Measurements from ENCODE around the gene RYR1.

RYR1 gene

DNA sequence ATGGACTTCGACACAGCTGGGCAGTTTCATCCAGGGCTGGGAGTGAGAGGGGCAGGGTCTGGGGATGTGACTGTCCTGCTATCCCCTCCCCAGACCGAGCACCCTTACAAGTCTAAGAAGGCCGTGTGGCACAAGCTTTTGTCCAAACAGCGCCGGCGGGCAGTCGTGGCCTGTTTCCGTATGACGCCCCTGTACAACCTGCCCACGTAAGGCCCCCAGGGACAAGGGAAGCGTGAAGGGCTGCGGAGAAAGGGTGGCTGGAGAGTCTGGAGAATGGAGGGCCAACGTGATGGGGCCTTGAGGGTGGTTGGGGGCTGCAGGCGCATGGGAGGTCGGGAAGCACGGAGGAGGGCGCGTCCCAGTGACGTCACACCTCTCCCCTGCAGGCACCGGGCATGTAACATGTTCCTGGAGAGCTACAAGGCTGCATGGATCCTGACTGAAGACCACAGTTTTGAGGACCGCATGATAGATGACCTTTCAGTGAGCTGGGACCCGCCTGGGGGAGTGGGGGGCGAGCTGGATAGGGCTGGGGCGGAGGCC is 94.8 kb downstream of the RYR1 start:
- TF ChIP-seq, protein P1, sequence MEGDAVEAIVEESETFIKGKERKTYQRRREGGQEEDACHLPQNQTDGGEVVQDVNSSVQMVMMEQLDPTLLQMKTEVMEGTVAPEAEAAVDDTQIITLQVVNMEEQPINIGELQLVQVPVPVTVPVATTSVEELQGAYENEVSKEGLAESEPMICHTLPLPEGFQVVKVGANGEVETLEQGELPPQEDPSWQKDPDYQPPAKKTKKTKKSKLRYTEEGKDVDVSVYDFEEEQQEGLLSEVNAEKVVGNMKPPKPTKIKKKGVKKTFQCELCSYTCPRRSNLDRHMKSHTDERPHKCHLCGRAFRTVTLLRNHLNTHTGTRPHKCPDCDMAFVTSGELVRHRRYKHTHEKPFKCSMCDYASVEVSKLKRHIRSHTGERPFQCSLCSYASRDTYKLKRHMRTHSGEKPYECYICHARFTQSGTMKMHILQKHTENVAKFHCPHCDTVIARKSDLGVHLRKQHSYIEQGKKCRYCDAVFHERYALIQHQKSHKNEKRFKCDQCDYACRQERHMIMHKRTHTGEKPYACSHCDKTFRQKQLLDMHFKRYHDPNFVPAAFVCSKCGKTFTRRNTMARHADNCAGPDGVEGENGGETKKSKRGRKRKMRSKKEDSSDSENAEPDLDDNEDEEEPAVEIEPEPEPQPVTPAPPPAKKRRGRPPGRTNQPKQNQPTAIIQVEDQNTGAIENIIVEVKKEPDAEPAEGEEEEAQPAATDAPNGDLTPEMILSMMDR (conservative IDR thresholded peaks at IDR 0.05; ENCODE audit: low read depth, low read length): no peak
- DNase-seq (ENCODE audit: low read depth): no peak
- H3K4me3 ChIP-seq (ENCODE audit: low read depth, low read length): no peak overlapping the region

DNA sequence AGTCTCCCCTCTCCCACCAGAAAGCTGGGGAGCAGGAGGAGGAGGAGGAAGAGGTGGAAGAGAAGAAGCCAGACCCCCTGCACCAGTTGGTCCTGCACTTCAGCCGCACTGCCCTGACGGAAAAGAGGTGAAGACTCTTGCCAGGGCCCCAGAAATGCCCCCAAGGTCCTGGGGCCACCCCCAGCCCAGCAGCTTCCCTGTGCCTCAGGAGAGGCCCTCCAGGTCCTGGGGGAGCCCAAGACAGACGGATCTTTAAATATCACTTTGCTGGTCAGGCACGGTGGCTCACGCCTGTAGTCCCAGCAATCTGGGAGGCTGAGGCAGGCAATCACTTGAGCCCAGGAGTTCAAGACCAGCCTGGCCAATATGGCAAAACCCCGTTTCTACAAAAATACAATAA is 95.4 kb downstream of the RYR1 start:
- TF ChIP-seq, protein P1 (conservative IDR thresholded peaks at IDR 0.05; ENCODE audit: low read depth, low read length): no peak
- no peak overlapping the region for H3K4me3 ChIP-seq (ENCODE audit: low read depth, low read length)

DNA sequence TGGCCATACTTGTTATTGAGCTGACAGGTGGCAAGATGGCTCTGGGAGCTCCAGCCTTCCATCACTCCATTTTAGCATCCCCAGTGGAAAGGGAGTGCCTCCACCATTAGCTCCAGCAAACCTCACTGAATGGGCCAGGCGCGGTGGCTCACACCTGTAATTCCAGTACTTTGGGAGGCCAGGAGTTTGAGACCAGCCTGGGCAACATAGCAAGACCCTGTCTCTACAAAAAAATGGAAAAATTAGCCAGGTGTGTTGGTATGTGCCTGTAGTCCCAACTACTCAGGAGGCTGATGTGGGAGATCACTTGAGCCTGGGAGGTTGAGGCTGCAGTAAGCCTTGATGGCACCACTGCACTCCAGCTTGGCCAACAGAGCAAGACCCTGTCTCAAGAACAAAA is 98.0 kb downstream of the RYR1 start:
- no peak for DNase-seq (ENCODE audit: low read depth)
- H3K4me3 ChIP-seq (ENCODE audit: low read depth, low read length): no peak overlapping the region
- TF ChIP-seq, protein P1 (conservative IDR thresholded peaks at IDR 0.05; ENCODE audit: low read depth, low read length): no peak

More for the DNA sequence above, 95.4 kb downstream of the RYR1 start:
- DNase-seq (ENCODE audit: low read depth): no peak

DNA sequence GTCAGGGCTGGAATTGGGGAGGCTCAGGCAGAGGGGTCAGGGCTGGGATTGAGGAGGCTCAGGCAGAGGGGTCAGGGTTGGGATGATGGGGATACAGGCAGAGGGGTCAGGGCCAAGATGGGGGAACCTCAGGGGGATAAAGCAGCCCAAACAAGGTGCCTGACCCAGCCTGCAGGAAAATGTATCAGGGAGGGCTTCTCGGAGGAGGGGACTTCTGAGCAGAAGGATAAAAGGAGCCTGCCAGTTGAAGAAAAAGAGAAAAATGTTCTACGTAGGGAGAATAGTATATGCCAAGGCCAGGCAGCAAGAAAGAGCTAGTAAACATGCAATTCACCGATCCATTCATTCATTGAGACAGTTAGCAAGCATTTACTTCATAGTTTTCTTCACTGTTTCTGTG is 99.4 kb downstream of the RYR1 start:
- no peak for DNase-seq (ENCODE audit: low read depth)
- TF ChIP-seq, protein P1 (conservative IDR thresholded peaks at IDR 0.05; ENCODE audit: low read depth, low read length): no peak
- no peak overlapping the region for H3K4me3 ChIP-seq (ENCODE audit: low read depth, low read length)

DNA sequence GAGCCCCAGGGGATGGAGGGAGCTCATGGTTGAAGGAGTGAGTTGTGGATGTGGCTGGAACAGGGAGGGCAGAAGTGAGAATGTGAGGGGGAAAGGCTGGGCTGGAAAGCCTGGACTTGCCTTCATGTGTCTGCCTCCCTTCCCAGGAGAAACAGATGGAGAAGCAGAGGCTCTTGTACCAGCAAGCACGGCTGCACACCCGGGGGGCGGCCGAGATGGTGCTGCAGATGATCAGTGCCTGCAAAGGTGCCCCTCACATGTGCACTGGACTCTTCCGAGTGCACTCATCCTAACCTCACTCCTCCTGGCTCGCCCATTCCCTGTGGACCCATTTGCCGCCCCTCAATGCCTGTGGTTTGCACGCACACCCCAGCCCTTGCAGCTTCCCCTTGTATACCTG is 101.1 kb downstream of the RYR1 start:
- TF ChIP-seq, protein P1 (conservative IDR thresholded peaks at IDR 0.05; ENCODE audit: low read depth, low read length): no peak
- H3K4me3 ChIP-seq (ENCODE audit: low read depth, low read length): no peak overlapping the region
- DNase-seq (ENCODE audit: low read depth): no peak

DNA sequence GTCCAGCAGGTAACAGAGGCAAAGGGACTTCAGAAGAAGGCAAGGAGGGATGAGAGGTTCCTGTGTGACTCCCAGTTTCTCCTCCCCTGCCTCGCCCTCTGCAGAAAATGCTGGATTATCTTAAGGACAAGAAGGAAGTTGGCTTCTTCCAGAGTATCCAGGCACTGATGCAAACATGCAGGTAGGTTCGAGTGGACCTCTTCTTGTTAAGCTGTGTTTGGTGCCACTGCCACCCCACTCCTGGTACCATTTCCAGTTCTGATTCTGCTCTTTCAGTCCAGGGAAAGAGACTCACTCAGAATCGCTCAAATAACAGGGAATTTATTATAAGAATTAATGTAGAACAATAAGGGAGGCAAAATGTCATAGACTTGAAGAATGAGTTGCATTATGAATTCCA is 101.7 kb downstream of the RYR1 start:
- TF ChIP-seq, protein P1 (conservative IDR thresholded peaks at IDR 0.05; ENCODE audit: low read depth, low read length): no peak
- no peak for DNase-seq (ENCODE audit: low read depth)

More for the DNA sequence above, 101.7 kb downstream of the RYR1 start:
- H3K4me3 ChIP-seq (ENCODE audit: low read depth, low read length): no peak overlapping the region

All from choroid plexus epithelial cell (primary cell).